HG03558 (cell line): Measurements from ENCODE around the gene CLEC20A.

Experiments used
- ATAC-seq: cut with Tn5 transposase; IDR thresholded peaks from one replicate; pipeline ENCODE4 v1.9.1; 2021; ENCODE audit warnings: moderate number of reproducible peaks; ENCODE audit not compliant: unreplicated experiment; ENCODE audit errors: extremely low read depth

CLEC20A gene

GRCh38 chr1:178483251-178483957 is 13.4 kb downstream of the CLEC20A start:
- no peak for ATAC-seq

GRCh38 chr1:178477841-178478240 is 18.9 kb downstream of the CLEC20A start:
- no peak for ATAC-seq

GRCh38 chr1:178477373-178477772 is 19.4 kb downstream of the CLEC20A start:
- ATAC-seq: no peak

- no peak for ATAC-seq
Observed at GRCh38 chr1:178472531-178472930, 24.2 kb downstream of the CLEC20A start.

- no peak for ATAC-seq
Observed at GRCh38 chr1:178470411-178470960, 26.3 kb downstream of the CLEC20A start.

- no peak for ATAC-seq
Observed at GRCh38 chr1:178467837-178468236, 28.9 kb downstream of the CLEC20A start.

GRCh38 chr1:178465011-178465410 is 31.8 kb downstream of the CLEC20A start:
- ATAC-seq: no peak

- ATAC-seq: no peak
Observed at GRCh38 chr1:178464566-178464965, 32.2 kb downstream of the CLEC20A start.

GRCh38 chr1:178464141-178464540 is 32.6 kb downstream of the CLEC20A start:
- ATAC-seq: no peak

GRCh38 chr1:178461701-178462100 is 35.1 kb downstream of the CLEC20A start:
- ATAC-seq: no peak

GRCh38 chr1:178461104-178461503 is 35.7 kb downstream of the CLEC20A start:
- ATAC-seq: no peak

GRCh38 chr1:178458203-178458602 is 38.6 kb downstream of the CLEC20A start:
- no peak for ATAC-seq

- ATAC-seq: no peak
Observed at GRCh38 chr1:178457651-178458050, 39.1 kb downstream of the CLEC20A start.

GRCh38 chr1:178456472-178456871 is 40.3 kb downstream of the CLEC20A start:
- no peak for ATAC-seq

- no peak for ATAC-seq
Observed at GRCh38 chr1:178452013-178452412, 44.8 kb downstream of the CLEC20A start.

GRCh38 chr1:178451529-178451928 is 45.2 kb downstream of the CLEC20A start:
- no peak for ATAC-seq

- no peak for ATAC-seq
Observed at GRCh38 chr1:178450871-178451270, 45.9 kb downstream of the CLEC20A start.

GRCh38 chr1:178442925-178443324 is 53.8 kb downstream of the CLEC20A start:
- ATAC-seq: no peak

- ATAC-seq: no peak
Observed at GRCh38 chr1:178438432-178438831, 58.3 kb downstream of the CLEC20A start.

GRCh38 chr1:178436899-178437298 is 59.9 kb downstream of the CLEC20A start:
- no peak for ATAC-seq

- ATAC-seq: no peak
Observed at GRCh38 chr1:178434899-178435435, 61.8 kb downstream of the CLEC20A start.

GRCh38 chr1:178434360-178434759 is 62.4 kb downstream of the CLEC20A start:
- ATAC-seq: no peak
